Measurements from ENCODE around the gene ZNF727.
"Not testable (repeated sequence)": the region's sequence is repeated elsewhere in the genome, so short reads cannot be mapped to it uniquely, and the experiment has no call there.

Gene ZNF727

DNA sequence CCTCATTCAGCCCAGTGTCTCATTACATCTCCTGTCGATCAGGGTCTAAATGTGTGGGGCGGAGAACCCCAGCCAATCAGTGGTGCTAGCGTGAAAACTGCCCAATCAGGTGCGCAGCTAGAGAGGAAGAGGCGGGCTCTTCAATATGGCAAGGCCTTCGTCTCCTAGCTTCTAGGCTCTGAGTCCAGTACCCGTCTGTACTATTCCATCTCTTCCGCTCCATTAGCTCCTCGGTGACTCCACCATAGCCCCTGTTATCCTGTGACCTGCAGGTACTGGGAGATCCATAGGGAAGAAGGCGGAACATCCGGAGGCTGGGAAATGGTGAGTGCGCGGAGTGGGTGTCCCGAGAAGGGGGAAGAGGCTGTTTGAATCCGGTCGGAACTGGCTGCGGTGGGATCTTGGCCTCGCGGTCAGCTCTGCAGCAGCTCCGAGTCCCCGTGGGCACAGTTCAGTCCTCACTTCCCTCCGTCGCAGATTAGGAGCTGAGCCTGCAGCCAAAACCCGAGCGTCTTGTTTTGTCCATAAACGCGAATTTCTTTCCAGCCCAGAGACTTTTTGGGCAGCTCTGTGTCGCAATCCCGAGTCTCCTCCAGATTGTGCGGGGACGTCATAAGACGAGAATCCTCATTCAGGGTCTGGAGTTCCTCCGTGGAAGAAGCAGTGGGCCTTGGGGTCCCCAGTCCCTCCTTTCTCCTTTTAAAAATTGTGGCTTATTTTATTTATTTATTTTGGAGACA, at the start of gene ZNF727:
Gene ZNF727 (plus strand): TSS at position 134 of the 740 bp plus-strand sequence. CDS start 188 bp downstream, at position 322.
- peak; percentile 96 for DNase-seq (ENCODE audit: low spot score)

DNA sequence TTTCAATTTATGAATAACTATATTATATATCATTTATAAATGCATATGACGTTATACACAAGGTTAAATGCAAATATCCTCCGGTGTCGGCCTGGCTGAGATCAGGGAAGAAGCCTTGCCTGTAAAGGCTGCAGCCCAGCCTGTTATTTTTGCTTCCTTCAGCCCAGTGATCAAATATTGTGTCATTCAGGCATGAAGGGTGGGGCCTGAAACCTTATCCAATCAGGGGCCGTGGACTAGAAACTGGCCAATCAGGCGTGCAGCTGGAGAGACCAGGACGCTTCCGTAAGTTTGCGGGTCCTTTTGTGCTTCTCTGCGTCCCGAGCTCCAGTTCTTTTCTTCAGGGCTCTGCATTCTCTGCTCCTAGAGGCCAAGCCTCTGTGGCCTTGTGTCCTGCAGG, 46.7 kb upstream of the ZNF727 start, which contains the start of gene ZNF722:
Gene ZNF722 (plus strand): TSS at position 301 of the 400 bp plus-strand sequence. CDS start 113 bp downstream, outside the sequence.
- DNase-seq (ENCODE audit: low spot score), result no peak

DNA sequence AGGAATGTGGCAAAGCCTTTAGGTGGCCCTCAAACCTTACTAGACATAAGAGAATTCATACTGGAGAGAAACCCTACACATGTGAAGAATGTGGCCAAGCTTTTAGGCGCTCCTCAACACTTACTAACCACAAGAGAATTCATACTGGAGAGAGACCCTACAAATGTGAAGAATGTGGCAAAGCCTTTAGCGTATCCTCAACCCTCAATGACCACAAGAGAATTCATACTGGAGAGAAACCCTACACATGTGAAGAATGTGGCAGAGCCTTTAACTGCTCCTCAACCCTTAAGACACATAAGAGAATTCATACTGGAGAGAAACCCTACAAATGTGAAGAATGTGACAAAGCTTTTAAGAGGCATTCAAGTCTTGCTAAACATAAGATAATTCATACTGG, 29.7 kb upstream of the ZNF727 start:
- DNase-seq (ENCODE audit: low spot score), result not testable (repeated sequence)

DNA sequence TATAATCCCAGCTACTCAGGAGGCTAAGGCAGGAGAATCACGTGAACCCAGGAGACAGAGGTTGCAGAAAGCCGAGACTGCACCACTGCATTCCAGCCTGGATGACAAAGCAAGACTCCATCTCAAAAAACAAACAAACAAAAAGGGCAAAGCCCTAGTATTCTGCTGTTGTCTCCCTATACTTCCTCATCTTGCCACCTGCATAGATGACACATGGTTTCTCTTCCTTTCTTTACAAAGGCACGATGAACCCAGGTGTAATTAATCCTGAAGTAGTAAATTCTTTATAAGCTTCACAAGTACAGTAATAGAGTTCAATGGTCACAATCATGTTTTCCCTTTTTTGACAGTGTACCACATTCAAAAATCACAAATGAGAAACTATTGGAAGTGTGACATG, 9.8 kb upstream of the ZNF727 start:
- DNase-seq (ENCODE audit: low spot score), result no peak

DNA sequence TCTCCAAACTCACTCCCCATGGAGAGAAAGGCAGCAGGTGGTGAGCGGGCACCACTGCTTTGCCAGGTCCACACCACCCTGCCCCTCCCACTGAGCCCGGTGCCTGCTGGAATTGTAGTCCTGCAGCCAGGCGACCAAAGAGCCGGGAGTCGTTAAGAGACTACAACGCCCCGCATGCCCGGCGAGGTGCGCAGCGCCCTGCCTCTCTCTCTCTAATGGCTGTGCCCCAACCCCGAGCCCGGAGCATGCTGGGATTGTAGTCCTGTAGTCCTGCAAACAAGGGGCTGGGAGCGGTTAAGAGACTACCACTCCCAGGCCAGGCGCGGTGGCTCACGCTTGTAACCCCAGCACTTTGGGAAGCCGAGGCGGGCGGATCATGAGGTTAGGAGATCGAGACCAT, 8.1 kb upstream of the ZNF727 start:
- DNase-seq (ENCODE audit: low spot score), result no peak

DNA sequence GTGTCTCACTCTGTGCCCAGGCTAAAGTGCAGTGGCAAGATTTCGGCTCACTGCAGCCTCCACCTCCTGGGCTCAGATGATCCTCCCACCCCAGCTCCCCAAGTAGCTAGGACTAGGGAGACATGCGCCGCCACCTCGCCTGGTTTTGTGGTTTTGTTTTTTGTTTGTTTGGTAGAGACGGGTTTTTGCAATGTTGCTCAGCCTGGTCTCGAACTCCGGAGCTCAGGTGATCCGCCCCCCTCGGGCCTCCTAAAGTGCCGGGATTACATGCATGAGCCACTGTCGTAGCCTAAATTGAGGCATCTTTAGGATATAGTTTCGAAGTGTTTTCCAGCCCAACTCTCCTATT, 781 bp downstream of the ZNF727 start:
- DNase-seq (ENCODE audit: low spot score), result peak; percentile 5

DNA sequence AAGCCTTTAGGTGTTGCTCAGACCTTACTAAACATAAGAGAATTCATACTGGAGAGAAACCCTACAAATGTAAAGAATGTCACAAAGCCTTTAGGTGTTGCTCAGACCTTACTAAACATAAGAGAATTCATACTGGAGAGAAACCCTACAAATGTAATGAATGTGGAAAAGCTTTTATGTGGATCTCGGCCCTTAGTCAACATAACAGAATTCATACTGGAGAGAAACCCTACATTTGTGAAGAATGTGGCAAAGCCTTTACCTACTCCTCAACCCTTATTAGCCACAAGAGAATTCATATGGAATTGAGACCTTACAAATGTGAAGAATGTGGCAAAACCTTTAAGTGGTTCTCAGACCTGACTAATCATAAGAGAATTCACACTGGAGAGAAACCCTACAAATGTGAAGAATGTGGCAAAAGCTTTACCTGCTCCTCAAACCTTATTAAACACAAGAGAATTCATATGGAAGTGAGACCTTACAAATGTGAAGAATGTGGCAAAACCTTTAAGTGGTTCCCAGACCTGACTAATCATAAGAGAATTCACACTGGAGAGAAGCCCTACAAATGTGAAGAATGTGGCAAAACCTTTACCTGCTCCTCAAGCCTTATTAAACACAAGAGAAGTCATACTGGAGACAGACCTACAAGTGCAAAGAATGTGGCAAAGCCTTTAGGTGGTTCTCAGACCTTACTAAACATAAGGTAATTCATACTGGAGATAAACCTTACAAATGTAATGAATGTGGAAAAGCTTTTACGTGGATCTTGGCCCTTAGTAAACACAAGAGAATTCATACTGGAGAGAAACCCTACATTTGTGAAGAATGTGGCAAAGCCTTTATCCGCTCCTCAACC, 32.8 kb downstream of the ZNF727 start:
- DNase-seq (ENCODE audit: low spot score), result not testable (repeated sequence)

DNA sequence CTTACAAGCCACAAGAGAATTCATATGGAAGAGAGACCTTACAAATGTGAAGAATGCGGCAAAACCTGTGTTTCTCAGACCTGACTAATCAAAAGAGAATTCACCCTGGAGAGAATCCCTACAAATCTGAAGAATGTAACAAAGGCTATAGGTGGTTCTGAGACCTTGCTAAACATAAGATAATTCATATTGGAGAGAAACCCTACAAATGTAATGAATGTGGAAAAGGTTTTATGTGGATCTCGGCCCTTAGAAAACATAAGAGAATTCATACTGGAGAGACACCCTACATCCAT, 33.4 kb downstream of the ZNF727 start:
- no peak for DNase-seq (ENCODE audit: low spot score)

DNA sequence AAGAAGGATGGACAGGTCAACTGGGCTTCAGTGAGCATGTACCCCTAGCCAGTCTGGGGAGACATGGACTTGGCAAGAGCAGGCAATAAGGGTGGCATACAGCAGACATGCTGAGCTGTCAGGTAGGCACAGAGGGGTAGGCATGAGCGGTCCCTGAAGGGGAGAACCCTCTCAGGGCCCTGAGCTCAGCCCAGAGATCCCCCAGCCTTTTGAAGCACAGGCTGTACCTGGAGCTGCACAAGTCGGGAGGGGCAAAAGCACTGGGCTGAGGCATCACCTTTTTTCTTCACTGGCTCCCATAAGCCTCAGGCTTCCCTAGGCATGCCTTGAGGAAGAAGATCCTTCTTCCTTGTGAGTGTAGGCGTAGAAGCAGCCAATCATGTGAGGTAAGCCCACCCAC, 42.3 kb downstream of the ZNF727 start:
- DNase-seq (ENCODE audit: low spot score), result no peak

DNA sequence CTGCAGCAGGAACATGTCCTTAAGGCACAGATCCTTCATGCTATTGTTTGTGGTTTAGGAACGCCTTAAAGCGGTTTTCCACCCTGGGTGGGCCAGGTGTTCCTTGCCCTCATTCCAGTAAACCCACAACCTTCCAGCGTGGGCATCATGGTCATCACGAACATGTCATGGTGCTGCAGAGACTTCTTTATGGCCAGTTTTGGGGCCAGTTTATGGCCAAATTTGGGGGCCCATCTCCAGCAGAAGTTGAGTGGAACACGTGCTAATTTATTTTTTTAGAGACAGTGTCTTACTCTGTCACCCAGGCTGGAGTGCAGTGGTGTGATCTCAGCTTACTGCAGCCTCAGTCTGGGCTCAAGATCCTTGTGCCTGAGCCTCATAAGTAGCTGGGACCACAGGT, 43.6 kb downstream of the ZNF727 start:
- not testable (repeated sequence) for DNase-seq (ENCODE audit: low spot score)

Measured in globus pallidus (tissue), 1 donor.